ENCODE data around the gene SRCAP. TPM values are rescaled to one million over a fixed set of nuclear protein-coding genes. Genes with fewer than 3 reads are reported as not detected.

SRCAP gene
- total and polyA plus RNA-seq, 2 of the 8 experiments (the other 6 are each of a cell fraction or from before 2014, with no cell fraction given) = 5.5 to 54.3 TPM

DNA sequence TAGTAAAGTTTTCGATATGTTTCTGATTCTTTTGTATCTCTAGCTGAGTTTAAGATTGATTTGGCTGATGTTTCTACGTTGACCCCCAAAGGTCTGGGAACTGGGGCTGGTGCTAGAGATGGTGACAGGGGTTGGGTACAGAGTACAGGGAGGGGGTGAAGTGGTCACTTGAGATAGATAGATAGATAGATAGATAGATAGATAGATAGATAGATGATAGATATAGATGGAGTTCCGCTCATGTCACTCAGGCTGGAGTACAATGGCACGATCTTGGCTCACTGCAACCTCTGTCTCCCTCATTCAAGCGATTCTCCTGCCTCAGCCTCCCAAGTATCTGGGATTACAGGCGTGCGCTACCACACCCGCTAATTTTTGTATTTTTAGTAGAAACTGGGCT lies 42.6 kb upstream of the SRCAP start:
- TF ChIP-seq, protein P1, sequence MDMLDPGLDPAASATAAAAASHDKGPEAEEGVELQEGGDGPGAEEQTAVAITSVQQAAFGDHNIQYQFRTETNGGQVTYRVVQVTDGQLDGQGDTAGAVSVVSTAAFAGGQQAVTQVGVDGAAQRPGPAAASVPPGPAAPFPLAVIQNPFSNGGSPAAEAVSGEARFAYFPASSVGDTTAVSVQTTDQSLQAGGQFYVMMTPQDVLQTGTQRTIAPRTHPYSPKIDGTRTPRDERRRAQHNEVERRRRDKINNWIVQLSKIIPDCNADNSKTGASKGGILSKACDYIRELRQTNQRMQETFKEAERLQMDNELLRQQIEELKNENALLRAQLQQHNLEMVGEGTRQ (IDR thresholded peaks at IDR 0.05; ENCODE audit: low read length) = no peak
- TF ChIP-seq SP4 (IDR thresholded peaks at IDR 0.05; ENCODE audit: low read length) (no peak), EGR1 (IDR thresholded peaks at IDR 0.05; ENCODE audit: borderline replicate concordance, low read depth, low read length) (no peak), BACH1 (IDR thresholded peaks at IDR 0.05; ENCODE audit: low read length) (no peak)
- Histone ChIP-seq H3K79me1 (ENCODE audit: low read depth, low read length) (0 out of 2 replicates have a peak, but pooled peaks cover 2% of the 10 kb centered on the region), H3K14ac (ENCODE audit: insufficient read length) (no peak overlapping the region), H4K91ac (replicated peaks; ENCODE audit: insufficient read length, low read length) (no peak overlapping the region), H3K23me2 (ENCODE audit: low read depth, low read length) (peaks cover 12% of the 10 kb centered on the region; the same call in 1 of the 2 replicates), H2BK120ac (replicated peaks; ENCODE audit: low read depth, low read length) (no peak overlapping the region), H2BK12ac (ENCODE audit: low read depth, low read length) (no peak overlapping the region), H3K23ac (ENCODE audit: insufficient read length) (no peak overlapping the region), H3K36me3 (ENCODE audit: control insufficient read depth in 2 of 4, insufficient read depth in 4 of 4, low read length in 3 of 4) (no peaks in the 10 kb centered on the region; a peak in 1 of 8 replicates), H4K20me1 (replicated peaks in 1 of 2; ENCODE audit: control insufficient read depth in 1 of 2, insufficient read depth in 2 of 2, low read length in 2 of 2) (peaks cover 14 to 15% of the 10 kb centered on the region in 2 experiments), H2BK5ac (ENCODE audit: low read depth, low read length) (no peak overlapping the region), H2BK20ac (ENCODE audit: low read length) (no peak overlapping the region), H3K9ac (replicated peaks in 1 of 4; ENCODE audit: extremely low read depth in 1 of 4, low read depth in 3 of 4, low read length in 3 of 4) (no peak overlapping the region), H3K4me3 (ENCODE audit: extremely low read depth in 1 of 4, insufficient read depth in 2 of 4, low read depth in 3 of 4, low read length in 4 of 4) (no peak overlapping the region), H3K4me1 (replicated peaks in 1 of 4; ENCODE audit: control insufficient read depth in 3 of 4, insufficient read depth in 4 of 4, low read length in 3 of 4) (peaks cover 2 to 13% (median 7%) of the 10 kb centered on the region in 4 experiments; a peak in 6 of 7 replicates), H3K4me2 (ENCODE audit: insufficient read depth in 1 of 2, low read depth in 2 of 2, low read length in 2 of 2) (no peak overlapping the region; a peak in 1 of 4 replicates), H3K9me3 (ENCODE audit: insufficient read depth in 2 of 2, low read depth in 1 of 2, low read length in 1 of 2) (no peaks in the 10 kb centered on the region), H3K18ac (ENCODE audit: extremely low read depth, low read length) (no peak overlapping the region), H2AFZ (ENCODE audit: low read length) (no peak overlapping the region), H3K4ac (replicated peaks; ENCODE audit: insufficient read length, low read depth, low read length) (no peak overlapping the region), H4K5ac (ENCODE audit: insufficient read length, low read depth, low read length) (no peak overlapping the region), H2BK15ac (ENCODE audit: low read length) (no peak overlapping the region), H4K8ac (ENCODE audit: extremely low read depth, insufficient read depth, low read length) (no peak overlapping the region), H3K56ac (replicated peaks; ENCODE audit: insufficient read length, low read depth, low read length) (no peak overlapping the region), H2AK5ac (ENCODE audit: low read depth, low read length) (no peak overlapping the region), H3K27me3 (replicated peaks in 1 of 4; ENCODE audit: control insufficient read depth in 3 of 4, extremely low read depth in 1 of 4, insufficient read depth in 3 of 4, low read length in 3 of 4) (peaks cover 2 to 34% (median 27%) of the 10 kb centered on the region in 4 experiments), H3K79me2 (ENCODE audit: control insufficient read depth in 1 of 2, insufficient read depth in 2 of 2, low read length in 2 of 2) (no peaks in the 10 kb centered on the region), H3K27ac (ENCODE audit: low read depth, low read length) (no peak overlapping the region)
- ChIA-PET POLR2A (ENCODE audit: partially characterized antibody) (interaction anchor here (0.6 to 1.3 kb wide), 2 partner anchors 18 to 226 kb away, joined by 3 to 4 read pairs; partner anchors contain the start of gene DCTPP1), CTCF (ENCODE audit: partially characterized antibody) (interaction anchor here (1.0 to 8.2 kb wide), 7 partner anchors 14 to 564 kb away, joined by 3 to 48 read pairs (median 3); partner anchors contain the start of gene TBX6)
- FAIRE-seq (no peak), DNase-seq (ENCODE audit: low read depth in 1 of 2, low spot score in 2 of 2) (no peak)
- WGBS, 2 experiments (ENCODE audit: extremely low coverage in 1 of 2, insufficient coverage in 1 of 2, insufficient read length in 1 of 2, insufficient replicate concordance in 2 of 2, low coverage in 1 of 2, low lambda C conversion rate in 2 of 2, missing lambda C conversion rate in 1 of 2) = 93% methylated on average over 8 of the region's 8 CpGs; no CpG with 5 or more reads in 1 of the 2 experiments

Data from H1 (cell line).